HS-5 (cell line): ENCODE results near the gene GLIS2.
"Not testable (repeated sequence)": the region's sequence is repeated elsewhere in the genome, so short reads cannot be mapped to it uniquely, and the experiment has no call there.

Experiments
- DNase-seq: peaks from one replicate; pipeline ENCODE4 v3.0.0-alpha.2; 2012; ENCODE audit warnings: low read depth

GLIS2 gene

DNA sequence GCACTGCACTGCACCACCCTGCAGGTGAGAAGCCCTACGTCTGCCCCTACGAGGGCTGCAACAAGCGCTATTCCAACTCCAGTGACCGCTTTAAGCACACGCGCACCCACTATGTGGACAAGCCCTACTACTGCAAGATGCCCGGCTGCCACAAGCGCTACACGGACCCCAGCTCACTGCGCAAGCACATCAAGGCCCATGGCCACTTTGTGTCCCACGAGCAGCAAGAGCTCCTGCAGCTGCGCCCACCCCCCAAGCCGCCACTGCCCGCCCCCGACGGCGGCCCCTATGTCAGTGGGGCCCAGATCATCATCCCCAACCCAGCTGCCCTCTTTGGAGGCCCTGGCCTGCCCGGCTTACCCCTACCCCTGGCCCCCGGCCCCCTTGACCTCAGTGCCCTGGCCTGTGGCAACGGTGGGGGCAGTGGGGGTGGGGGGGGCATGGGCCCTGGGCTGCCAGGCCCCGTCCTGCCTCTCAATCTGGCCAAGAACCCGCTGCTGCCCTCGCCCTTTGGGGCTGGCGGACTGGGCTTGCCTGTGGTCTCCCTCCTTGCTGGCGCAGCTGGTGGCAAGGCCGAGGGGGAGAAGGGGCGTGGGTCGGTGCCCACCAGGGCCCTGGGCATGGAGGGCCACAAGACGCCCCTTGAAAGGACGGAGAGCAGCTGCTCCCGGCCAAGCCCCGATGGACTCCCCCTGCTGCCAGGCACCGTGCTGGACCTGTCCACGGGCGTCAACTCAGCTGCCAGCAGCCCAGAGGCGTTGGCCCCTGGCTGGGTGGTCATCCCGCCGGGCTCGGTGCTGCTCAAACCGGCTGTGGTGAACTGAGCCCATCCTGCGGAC is 21.1 kb downstream of the GLIS2 start:
- DNase-seq: no peak

DNA sequence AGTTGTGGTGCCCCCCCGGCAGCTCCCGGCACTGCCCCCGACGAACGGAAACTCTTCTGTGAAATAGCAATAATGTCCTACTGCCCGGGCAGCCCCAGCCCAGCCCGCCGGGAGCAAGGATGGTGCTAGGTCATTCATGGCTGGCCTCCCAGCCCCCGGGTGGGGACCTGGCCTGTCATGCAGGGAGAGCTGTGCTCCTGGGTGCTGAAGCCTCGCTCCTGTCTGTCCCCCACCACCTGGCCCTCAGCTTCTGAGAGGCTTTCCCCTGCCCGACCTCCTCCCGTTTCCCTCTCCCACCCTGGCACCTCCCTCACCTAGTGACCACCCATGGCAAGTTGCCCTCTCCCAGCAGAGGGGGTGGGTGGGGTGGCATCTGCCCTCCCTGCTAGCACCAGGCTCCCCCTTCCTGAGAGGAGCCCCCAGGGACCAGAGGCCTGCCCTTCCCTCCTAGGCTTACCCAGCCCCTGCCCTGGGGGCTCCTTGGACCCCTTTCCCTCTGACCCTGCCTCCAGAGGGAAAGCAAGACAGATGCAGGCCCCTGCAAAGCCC is 21.7 kb downstream of the GLIS2 start:
- DNase-seq: no peak

DNA sequence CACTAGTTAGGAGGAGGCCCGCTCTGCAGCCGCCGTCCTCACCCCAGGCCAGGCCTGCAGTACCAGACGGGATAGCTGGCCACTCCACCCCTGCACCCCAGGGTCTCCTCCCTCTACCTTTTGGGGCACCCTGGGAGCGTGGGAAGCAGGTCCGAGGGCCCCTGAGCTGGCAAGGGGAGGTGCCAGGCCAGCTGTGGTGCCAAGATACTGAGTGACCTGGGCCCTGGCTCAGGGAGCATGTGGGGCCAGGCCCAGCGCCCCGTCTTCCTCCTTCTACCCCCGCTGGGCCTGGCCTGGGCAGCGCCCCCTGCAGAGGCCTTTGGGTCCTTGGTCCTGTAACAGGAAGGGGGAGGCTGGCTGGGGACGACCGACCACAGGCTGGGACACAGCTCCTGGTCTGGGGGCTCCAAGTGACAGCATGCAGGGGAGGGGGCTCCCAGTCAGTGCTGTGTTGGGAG is 22.3 kb downstream of the GLIS2 start:
- no peak for DNase-seq

DNA sequence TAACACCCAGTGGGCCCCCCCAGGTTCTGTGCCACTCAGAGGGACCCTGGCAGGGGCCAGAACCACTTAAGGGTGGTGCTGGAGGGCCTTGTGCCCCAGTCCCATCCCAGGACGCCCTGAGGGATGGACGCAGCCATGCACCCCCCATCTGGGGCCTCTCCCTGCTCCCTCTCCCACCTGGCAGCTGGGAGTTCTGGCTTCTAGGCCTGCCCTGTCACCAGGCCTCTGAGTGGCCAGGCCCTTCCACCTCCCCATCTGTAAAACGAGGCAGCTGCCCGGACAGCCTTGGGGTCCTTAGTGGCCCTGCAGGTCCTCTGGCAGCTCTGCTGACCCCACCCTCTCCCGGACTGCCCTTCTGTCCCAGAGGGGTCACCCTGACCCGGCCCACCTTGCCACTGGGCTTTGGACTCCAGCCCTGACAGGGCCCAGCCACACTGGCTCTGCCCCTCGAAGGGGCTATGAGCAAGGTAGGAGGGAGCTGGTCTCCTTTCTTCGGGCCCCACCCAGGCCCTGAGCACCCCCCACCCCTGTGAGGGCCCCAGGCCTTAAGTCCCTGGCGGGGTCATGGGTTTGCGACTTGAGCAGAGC is 22.9 kb downstream of the GLIS2 start:
- DNase-seq: no peak

DNA sequence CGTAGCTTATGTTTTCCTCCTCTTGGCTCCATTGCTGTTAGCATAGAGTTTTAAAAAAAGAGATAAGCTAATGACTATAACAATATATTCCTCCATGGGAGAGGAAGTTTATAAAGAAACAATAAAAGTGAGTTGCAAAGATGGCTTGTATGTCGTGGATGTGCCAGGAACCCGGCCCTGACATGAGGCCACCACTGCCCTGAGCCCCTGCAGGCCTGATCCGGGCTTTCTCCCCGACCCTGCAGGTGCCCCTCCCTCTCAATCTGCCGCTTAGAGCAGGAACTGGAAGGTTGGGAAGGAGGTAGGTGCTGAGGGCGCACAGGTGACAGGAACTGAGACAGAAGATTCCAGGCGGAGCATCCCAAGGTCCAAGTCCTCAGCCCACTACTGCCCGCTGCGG is 23.6 kb downstream of the GLIS2 start:
- no peak for DNase-seq

DNA sequence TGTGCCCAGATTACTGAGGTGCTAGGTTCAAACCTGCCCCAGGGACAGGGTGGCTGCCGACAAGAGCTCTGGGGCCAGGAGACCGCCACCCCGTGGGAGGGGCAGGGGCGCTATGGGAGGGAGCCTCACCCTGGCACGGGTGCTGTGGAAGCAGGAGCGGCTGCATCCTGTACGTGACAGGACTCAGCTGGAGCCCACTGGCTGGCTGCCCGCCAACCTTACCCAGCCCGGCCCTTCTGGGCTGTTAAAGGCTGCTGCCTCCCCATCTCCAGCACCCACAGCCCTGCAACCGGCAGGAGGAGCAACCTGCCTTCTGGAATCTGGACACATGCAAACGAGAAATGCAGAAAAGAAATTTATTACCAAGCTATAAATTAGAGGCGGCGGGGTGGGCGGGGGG is 24.0 kb downstream of the GLIS2 start:
- no peak for DNase-seq

DNA sequence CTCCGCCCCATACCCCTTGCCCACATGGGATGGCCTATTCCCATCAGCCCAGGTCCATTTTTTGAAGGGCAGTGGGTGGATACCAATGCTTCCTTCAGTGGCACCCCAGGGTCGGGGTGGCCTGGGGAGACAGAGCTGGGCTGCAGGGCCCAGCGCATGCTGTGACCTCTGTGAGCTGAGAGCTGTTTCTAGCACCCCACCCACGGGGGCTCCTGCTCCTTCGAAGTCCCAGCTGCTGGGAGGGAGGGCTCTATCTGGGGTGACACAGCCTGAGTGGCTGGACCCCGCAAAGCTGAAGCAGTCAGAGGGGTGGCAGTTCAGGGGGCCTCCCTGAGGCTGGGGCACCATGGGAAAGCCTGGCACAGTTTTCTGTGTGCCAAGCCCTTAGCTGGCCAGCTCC is 24.6 kb downstream of the GLIS2 start:
- no peak for DNase-seq

DNA sequence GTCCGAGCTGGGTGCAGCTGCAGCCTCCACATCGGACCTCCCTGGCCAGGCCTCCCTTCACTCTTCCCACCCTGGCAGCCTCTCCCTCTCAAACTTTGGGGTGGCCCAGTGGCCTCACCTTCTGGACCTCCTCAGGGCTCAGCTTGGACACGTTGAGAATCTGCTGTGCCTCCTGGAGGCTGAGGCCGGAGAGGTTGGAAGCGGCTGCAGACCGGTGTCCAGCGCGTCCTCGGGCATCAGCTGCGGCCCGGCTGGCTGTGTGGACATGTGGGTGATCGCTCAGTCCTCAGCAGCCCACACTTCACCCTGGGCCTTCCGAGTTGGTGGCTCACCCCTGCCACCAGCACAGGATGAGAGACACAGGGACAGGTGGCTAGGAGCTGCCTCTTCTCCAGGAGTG is 25.4 kb downstream of the GLIS2 start:
- DNase-seq: no peak

DNA sequence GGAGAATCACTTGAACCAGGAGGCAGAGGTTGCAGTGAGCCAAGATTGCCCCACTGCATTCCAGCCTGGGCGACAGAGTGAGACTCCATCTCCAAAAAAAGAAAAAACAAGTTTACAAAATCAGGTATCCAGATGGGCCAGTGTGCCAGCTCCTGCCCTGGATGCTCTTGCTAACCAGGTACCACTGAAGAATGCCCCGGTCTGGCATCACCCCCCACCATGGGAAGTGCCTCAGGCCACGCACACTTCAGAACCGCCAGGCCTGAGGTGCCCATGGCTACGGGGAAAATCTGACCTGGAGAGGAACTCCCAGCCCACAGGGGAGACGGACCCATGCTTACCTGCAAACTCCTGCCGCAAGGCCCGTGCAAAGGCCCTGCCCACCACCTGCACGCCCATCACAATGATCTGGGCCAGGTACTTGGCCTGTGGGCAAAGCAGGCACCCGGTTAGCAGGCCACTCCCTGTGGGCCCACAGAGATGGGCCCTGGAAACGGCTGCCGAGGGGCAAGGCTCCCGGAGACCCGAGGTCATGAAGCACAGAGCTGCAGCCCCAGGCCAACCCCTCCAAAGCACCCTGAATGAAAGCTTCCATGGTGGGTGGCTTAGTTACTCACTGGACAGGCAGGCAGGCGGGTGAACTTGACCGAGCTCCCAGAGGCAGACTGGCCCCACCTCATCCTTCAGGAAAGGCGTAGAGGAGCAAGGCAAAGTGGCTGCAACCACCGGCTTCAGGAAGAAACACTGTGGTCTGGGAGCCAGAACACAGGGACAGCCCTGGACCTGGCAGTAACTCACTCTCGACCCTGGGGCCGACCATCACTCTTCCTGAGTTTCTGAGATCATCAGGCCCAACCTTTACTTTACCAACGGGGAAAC is 27.2 kb downstream of the GLIS2 start:
- no peak for DNase-seq

DNA sequence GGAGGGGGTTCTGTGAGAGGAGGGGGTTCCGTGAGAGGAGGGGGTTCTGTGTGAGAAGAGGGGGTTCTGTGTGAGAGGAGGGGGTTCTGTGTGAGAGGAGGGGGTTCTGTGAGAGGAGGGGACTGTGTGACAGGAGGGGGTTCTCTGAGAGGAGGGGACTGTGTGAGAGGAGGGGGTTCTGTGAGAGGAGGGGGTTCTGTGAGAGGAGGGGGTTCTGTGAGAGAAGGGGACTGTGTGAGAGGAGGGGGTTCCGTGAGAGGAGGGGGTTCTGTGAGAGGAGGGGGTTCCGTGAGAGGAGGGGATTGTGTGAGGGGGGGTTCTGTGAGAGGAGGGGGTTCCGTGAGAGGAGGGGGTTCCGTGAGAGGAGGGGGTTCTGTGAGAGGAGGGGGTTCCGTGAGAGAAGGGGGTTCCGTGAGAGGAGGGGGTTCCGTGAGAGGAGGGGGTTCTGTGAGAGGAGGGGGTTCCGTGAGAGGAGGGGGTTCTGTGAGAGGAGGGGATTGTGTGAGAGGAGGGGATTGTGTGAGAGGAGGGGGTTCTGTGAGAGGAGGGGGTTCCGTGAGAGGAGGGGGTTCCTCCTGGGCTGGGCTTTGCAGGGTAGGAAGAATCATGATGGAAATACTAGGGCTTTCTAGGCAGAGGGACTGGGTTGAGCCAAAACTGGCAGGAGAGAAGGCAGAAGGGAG is 28.6 kb downstream of the GLIS2 start:
- not testable (repeated sequence) for DNase-seq

DNA sequence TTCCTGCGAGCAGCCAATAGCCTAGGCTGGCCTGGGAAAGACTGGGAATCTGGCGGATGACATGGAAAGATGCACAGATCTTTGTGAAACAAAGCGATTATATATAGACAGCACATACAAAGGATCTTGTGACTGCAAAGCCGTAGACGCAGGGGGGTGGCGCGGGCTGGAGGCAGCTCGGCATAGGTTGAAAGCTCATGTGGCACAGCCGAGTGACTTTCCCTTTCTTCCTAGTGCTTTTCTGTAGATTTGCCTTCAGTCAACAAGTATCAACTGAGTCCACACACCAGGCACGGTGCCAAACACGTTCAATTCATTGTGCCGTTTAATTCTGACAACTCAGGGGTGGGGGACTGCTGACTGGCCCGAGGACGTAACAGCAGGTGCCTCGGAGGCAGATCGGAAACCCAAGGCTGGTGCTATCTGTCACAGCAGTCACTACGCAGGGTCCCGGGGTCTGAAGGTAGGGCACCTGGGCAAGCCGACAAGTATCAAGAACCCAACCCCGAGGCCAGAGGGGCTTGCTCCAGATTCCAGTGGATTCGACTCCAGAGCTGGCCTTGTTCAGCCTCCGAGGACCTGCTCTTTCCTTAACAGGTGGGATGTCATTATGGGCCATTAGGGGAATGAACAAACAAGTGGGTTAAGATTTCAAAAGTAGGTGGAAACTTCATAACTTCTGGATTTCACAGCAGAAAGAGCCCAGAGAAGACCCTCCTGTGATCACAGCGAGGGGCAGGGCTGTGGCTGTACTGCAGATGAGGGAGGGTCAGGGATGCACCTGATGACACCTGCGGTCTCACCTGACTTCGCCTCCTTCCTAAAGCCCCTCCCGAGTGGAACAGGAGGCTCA is 29.3 kb downstream of the GLIS2 start:
- no peak for DNase-seq

DNA sequence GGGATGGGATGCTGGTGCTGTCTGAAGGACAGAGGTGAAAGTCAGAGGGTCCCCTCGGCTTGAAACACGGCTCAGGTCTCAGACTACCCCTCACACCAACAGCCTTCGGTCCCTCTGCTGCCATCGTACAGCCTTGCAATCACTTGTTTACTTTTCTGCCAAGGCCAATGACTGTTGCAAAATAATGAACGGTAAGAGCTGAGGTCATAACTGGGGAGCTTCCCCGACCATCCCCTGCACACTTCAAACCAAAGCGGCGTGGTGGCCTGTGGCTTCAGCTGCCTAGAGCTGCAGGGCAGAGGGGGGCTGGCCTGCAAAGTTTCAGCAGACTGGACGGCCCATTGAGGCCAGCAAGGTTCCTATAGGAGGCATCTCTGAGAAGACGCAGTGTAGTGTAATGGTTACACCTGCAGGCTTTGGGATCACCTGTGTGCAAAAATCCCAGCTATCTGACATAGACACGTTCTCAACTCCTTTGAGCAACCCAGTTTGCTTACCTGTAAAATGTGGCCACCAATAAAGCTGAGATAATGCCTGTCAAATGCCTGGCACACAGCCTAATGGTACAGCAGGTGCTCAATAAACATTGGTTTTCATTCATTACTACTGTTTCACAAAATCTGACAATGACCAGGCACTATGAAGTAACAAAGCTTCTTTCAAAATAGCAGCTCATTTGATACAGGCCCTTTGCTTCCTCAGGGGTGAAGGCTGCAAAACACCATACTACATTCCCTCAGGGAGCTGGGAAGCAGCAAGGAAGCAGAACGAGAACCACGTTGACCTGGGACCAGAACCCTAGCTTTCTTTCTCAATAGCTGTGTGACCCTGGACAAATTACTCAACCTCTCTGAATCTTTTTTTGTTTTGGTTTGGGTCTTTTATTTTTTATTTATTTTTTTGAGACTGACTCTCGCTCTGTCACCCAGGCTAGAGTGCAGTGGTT is 30.2 kb downstream of the GLIS2 start:
- DNase-seq: no peak

DNA sequence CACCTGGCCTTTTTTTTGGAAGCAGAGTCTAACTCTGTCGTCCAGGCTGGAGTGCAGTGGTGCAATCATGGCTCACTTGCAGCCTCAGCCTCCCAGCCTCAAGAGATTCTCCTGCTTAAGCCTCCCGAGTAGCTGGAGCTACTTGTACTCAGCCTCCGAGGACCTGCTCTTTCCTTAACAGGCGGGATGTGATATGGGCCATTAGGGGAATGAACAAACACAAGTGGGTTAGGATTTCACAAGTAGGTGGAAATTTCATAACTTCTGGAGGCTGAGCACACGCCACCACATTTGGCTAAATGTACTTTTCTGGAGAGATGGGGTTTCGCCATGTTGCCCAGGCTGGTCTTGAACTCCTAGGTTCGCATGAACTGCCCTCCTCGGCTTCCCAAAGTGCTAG is 31.1 kb downstream of the GLIS2 start:
- no peak for DNase-seq

DNA sequence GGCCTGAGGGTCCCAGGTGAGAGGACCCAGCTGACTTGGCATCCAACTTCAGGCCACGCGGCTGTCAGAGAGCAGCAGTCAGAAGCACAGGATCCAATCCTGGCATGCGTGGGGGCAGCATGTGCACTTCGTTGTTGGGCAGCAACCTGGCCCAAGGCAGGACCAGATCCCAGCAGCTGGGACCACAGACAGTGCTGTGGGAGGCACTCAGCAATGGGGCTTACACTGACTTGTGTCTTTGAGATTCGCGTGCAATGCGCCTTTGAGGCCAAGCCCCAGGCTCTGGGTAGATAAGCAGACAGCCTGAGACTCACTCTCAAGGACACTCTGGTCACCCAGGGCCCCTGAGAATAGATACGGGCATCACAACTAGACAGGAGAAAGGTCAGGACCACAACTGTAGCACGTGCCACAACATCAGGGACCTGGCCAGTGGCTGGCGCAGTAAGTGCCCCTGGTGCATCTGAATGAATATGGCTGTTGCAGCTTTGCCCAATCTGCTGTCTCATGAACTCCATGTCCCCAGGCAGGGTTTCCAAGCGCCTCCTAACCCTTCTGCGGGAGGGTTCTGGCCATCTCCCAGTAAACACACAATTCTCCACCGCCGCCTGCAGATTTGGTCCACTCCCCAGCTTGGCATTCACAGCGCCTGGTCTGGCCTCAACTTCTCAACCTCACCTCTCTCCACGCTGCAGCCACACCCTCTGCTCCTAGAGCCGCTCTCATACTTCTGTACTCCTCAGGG is 32.1 kb downstream of the GLIS2 start:
- DNase-seq: no peak

DNA sequence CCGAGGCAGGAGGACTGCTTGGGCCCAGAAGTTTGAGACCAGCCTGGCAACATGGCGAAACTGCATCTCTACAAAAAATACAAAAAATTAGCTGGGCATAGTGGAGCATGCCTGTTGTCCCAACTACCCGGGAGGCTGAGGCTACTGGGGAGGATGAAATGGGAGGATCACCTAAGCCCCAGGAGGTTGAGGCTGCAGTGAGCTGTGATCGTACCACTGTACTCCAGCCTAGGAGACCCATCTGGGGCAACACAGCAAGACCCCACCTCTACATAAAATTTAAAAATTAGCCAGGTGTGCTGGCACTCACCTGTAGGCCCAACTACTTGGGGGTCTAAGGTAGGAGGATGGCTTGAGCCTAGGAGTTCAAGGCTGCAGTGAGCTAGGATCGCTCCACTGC is 33.5 kb downstream of the GLIS2 start:
- no peak for DNase-seq

DNA sequence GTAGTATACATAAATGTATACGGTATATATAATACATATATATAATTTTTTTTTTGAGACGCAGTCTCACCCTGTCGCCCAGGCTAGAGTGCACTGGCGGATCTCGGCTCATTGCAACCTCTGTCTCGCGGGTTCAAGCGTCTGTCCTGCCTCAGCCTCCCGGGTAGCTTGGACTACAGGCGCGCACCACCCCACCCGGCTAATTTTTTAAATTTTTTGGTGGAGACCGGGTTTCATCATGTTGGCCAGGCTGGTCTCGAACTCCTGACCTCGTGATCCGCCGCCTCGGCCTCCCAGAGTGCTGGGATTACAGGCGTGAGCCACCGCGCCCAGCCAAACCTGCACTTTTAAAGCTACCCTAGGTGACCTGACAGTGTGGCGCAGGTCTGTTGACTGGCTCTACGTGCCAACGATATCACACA is 34.5 kb downstream of the GLIS2 start:
- no peak for DNase-seq

DNA sequence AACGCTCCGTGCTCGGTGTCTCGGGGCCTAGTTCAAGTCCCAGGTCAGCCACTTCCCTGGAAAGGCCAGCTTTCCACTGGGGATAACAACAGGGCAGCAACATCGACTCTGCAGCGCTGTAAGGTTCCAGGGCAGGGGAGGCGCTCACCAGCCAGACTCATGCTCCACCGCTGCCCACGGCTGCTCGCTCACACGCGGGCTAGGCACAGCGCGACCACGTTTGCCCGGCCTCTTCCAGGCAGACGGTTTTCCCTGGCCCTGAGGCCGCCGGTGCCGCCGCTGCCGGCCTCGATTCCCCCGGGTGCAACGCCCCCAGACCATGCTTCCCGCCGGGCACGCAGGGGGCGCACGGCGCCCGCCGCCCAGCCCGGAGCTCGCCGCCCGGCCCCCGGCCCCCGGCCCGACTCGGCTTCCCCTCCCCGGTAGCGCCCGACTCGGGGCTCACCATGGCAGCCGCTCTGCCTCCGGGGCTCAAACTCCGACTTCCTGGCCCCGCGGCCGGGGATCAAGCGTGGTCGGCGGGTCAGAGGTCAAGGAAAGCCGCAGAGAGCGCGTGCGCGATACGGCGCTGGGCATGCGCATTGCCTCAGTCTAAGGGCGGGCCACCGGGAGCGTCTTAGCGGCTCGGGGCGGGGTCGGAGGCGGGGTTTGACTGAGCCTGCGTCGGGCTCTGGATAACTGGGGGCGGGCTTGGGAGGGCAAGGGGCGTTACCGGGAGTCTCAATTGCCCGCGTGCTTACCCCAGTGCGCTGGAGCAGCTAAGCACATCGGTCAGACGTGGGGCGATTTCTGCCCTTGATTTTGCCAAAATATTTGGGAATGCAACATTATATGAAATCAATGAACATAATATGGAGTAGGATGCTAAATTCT is 35.2 kb downstream of the GLIS2 start, which contains the start of gene PAM16:
PAM16 (minus strand) TSS at position 535 of the 873 bp plus-strand sequence; CDS start at position 448, 87 bp downstream.
- peak; percentile 78 for DNase-seq

DNA sequence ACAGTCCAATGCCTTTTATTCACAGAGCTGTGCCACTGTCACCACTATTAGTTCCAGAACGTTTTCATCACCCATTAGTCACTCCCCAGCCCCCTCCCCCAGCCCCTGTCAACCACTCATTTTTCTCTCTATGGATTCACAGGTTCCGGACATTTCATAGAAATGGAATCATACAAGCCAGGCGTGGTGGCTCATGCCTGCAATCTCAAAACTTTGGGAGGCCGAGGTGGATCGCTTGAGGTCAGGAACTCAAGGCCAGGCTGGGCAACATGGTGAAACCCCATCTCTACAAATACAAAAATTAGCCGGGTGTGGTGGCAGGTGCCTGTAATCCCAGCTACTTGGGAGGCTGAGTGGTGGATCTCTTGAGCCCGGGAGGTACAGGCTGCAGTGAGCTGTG is 36.0 kb downstream of the GLIS2 start:
- DNase-seq: no peak
